ENCODE data around the gene FIGNL2. TPM values are rescaled to one million over a fixed set of nuclear protein-coding genes. Genes with fewer than 3 reads are reported as not detected.

The FIGNL2 gene
- total RNA-seq, 1 experiment from 2014 or later = 0.21 TPM

GRCh38 chr12:51838762-51839161, 9.8 kb downstream of the FIGNL2 start:
- intact Hi-C loops (cut with micrococcal nuclease; ENCODE audit: unreplicated experiment) = no loop called here
- POLR2A ChIA-PET (ENCODE audit: low non-redundant PET) = no interaction called here
- CTCF ChIA-PET = no interaction called here
- H3K4me1 ChIP-seq (ENCODE audit: insufficient read depth, low read length, poor library complexity, severe bottlenecking) = no peaks in the 10 kb centered on the region
- BruUV-seq (replicated peaks) = no TSS peak
- no peak overlapping the region for H3K4me3 ChIP-seq (ENCODE audit: low read depth, low read length, poor library complexity, severe bottlenecking)
- no peaks in the 10 kb centered on the region for H3K36me3 ChIP-seq (ENCODE audit: insufficient read depth, low read length, poor library complexity, severe bottlenecking)
- H3K27me3 ChIP-seq (replicated peaks; ENCODE audit: insufficient read depth, low read depth, low read length, poor library complexity) = peaks cover 4% of the 10 kb centered on the region
- TF ChIP-seq CTCF (conservative IDR thresholded peaks at IDR 0.05; ENCODE audit: low read depth, low read length) = no peak
- TF ChIP-seq EZH2 (IDR thresholded peaks at IDR 0.05; ENCODE audit: borderline replicate concordance, low read depth, low read length, poor library complexity, severe bottlenecking) = no peak
- no peak for DNase-seq (ENCODE audit: low spot score)
- no peaks in the 10 kb centered on the region for H3K9me3 ChIP-seq (ENCODE audit: low read depth, low read length, poor library complexity, severe bottlenecking)
- H3K27ac ChIP-seq (ENCODE audit: low read depth, low read length, poor library complexity, severe bottlenecking) = no peak overlapping the region

- Histone ChIP-seq H3K36me3 (ENCODE audit: insufficient read depth, low read length, poor library complexity, severe bottlenecking) (no peaks in the 10 kb centered on the region), H3K27ac (ENCODE audit: low read depth, low read length, poor library complexity, severe bottlenecking) (no peak overlapping the region), H3K4me1 (ENCODE audit: insufficient read depth, low read length, poor library complexity, severe bottlenecking) (no peaks in the 10 kb centered on the region), H3K4me3 (ENCODE audit: low read depth, low read length, poor library complexity, severe bottlenecking) (no peak overlapping the region), H3K27me3 (replicated peaks; ENCODE audit: insufficient read depth, low read depth, low read length, poor library complexity) (peaks cover 10% of the 10 kb centered on the region), H3K9me3 (ENCODE audit: low read depth, low read length, poor library complexity, severe bottlenecking) (no peaks in the 10 kb centered on the region)
- intact Hi-C loops (cut with micrococcal nuclease; ENCODE audit: unreplicated experiment) = no loop called here
- POLR2A ChIA-PET (ENCODE audit: low non-redundant PET) = no interaction called here
- TF ChIP-seq EZH2 (IDR thresholded peaks at IDR 0.05; ENCODE audit: borderline replicate concordance, low read depth, low read length, poor library complexity, severe bottlenecking) (no peak), CTCF (conservative IDR thresholded peaks at IDR 0.05; ENCODE audit: low read depth, low read length) (no peak)
- no peak for DNase-seq (ENCODE audit: low spot score)
- no TSS peak for BruUV-seq (replicated peaks)
- CTCF ChIA-PET = interaction anchor here (1.2 kb wide), 1 partner anchor 14 kb away, joined by 4 read pairs; no protein-coding TSS in a partner anchor
Observed at GRCh38 chr12:51838036-51838435, 10.5 kb downstream of the FIGNL2 start.

- intact Hi-C loops (cut with micrococcal nuclease; ENCODE audit: unreplicated experiment) = no loop called here
- no peak overlapping the region for H3K27ac ChIP-seq (ENCODE audit: low read depth, low read length, poor library complexity, severe bottlenecking)
- no peaks in the 10 kb centered on the region for H3K9me3 ChIP-seq (ENCODE audit: low read depth, low read length, poor library complexity, severe bottlenecking)
- no peak for TF ChIP-seq CTCF (conservative IDR thresholded peaks at IDR 0.05; ENCODE audit: low read depth, low read length)
- TF ChIP-seq EZH2 (IDR thresholded peaks at IDR 0.05; ENCODE audit: borderline replicate concordance, low read depth, low read length, poor library complexity, severe bottlenecking) = no peak
- no peaks in the 10 kb centered on the region for H3K36me3 ChIP-seq (ENCODE audit: insufficient read depth, low read length, poor library complexity, severe bottlenecking)
- no peak overlapping the region for H3K4me3 ChIP-seq (ENCODE audit: low read depth, low read length, poor library complexity, severe bottlenecking)
- H3K27me3 ChIP-seq (replicated peaks; ENCODE audit: insufficient read depth, low read depth, low read length, poor library complexity) = peaks cover 14% of the 10 kb centered on the region
- CTCF ChIA-PET = interaction anchor here (1.2 kb wide), 1 partner anchor 13 kb away, joined by 4 read pairs; no protein-coding TSS in a partner anchor
- DNase-seq (ENCODE audit: low spot score) = no peak
- no peaks in the 10 kb centered on the region for H3K4me1 ChIP-seq (ENCODE audit: insufficient read depth, low read length, poor library complexity, severe bottlenecking)
- POLR2A ChIA-PET (ENCODE audit: low non-redundant PET) = no interaction called here
- BruUV-seq (replicated peaks) = no TSS peak
Observed at GRCh38 chr12:51837286-51837685, 11.2 kb downstream of the FIGNL2 start.

Data from A673 (cell line).